Suprapubic skin (tissue), 4 donors: Measurements from ENCODE around the gene DBP.

Source experiments
- CTCF ChIP-seq, 2 donors: fragments of 200-600 bp in 1 of 2; fragments of 450-650 bp in 1 of 2; sonication (generic) in 1 of 2; IDR thresholded peaks; one replicate each; pipeline ENCODE4 v1.5.1; 2016 to 2019; ENCODE audit warnings: antibody characterized with exemption in 2 of 2, mild to moderate bottlenecking in 1 of 2, moderate library complexity in 1 of 2
- EP300 ChIP-seq: sonication (generic); formaldehyde crosslinking; IDR thresholded peaks from one replicate; pipeline ENCODE4 v1.6.1; 2017; ENCODE audit warnings: antibody characterized with exemption
- POLR2A ChIP-seq, 2 donors: fragments of 450-650 bp; IDR thresholded peaks; one replicate each; pipeline ENCODE4 v1.6.1; 2017; ENCODE audit warnings: antibody characterized with exemption in 2 of 2, mild to moderate bottlenecking in 2 of 2, moderate library complexity in 2 of 2
- POLR2AphosphoS5 ChIP-seq, 3 donors: sonication (generic); formaldehyde crosslinking; IDR thresholded peaks; one replicate each; pipeline ENCODE4 v1.6.1; 2017; ENCODE audit warnings: antibody characterized with exemption in 3 of 3

GRCh38 chr19:48615231-48616040 is 21.7 kb downstream of the DBP start:
- TF ChIP-seq CTCF (IDR thresholded peaks at IDR 0.05) (no peak), POLR2AphosphoS5 (IDR thresholded peaks at IDR 0.05) (no peak), POLR2A (IDR thresholded peaks at IDR 0.05) (no peak), EP300 (no peak)
